Motor neuron (in vitro differentiated cells): Measurements from ENCODE around the gene WASF2. TPM values are rescaled to one million over a fixed set of nuclear protein-coding genes. Genes with fewer than 3 reads are reported as not detected.
A peak's percentile ranks its signal among the peaks of the same experiment; 100 is the strongest.

Experiments used
- ATAC-seq, 8 experiments: fragments of 200-7000 bp; cut with Tn5 transposase; replicated peaks in 6 of 8; 2 replicates each; pipeline ENCODE4 v1.8.0; 2021; ENCODE audit warnings: mild to moderate bottlenecking in 8 of 8, moderate library complexity in 8 of 8
- H3K27ac ChIP-seq, 2 donors: fragments of 250-450 bp; sonication (Bioruptor Pico); 2 replicates each; pipeline ENCODE4 v1.9.0; 2021; ENCODE audit warnings: antibody characterized with exemption in 2 of 2, mild to moderate bottlenecking in 2 of 2, moderate library complexity in 1 of 2
- H3K4me1 ChIP-seq, 2 donors: fragments of 250-450 bp; sonication (Bioruptor Pico); replicated peaks in 1 of 2; 2 replicates each; pipeline ENCODE4 v1.6.1; 2021; ENCODE audit warnings: antibody characterized with exemption in 2 of 2, mild to moderate bottlenecking in 2 of 2, moderate library complexity in 1 of 2
- H3K4me3 ChIP-seq, 5 donors: fragments of 250-450 bp; sonication (Bioruptor Pico); 2 replicates each; pipeline ENCODE4 v1.9.0; 2021; ENCODE audit warnings: antibody characterized with exemption in 5 of 5, mild to moderate bottlenecking in 5 of 5, moderate library complexity in 4 of 5
- WGBS, 10 experiments: fragments of 450-650 bp; shearing (Covaris generic); methylation state at CpG; one replicate each; pipeline ENCODE4 v1.0.0; 2022; 5-methylcytosine and 5-hydroxymethylcytosine counted together
- in situ Hi-C, 9 experiments: fragments of 400-800 bp; cut with MboI; loops; one replicate each; pipeline ENCODE4 v1.15.0; 2021; ENCODE audit warnings: low sequenced_read_pairs in 9 of 9, low pct_unique_long_range_greater_than_20kb in 2 of 9; ENCODE audit not compliant: unreplicated experiment in 9 of 9
- total RNA-seq, 8 experiments: library from RNA; unstranded; fragments of 300-600 nt; gene quantifications; 2 replicates each; pipeline versions ENCODE4 v1.2.3 to v1.2.4, GENCODE V29; 2022

The WASF2 gene
- total RNA-seq, 8 experiments from 2014 or later = 11.8 to 38.3 (median 22.4) TPM

GRCh38 chr1:27380766-27381733 is 108.9 kb downstream of the WASF2 start:
- WGBS, 10 experiments = 49 to 79% (median 65%) methylated on average over 2 to 8 of the region's 12 CpGs; no CpG with 5 or more reads in 4 of the 10 experiments
- in situ Hi-C loops = loop anchor here in 4 of 9 experiments (10.0 to 25.0 kb wide), 3 partner anchors 56 to 269 kb away; partner anchors contain the start of genes AHDC1 (in 2 of the 4) and TMEM222 (in 1 of the 4)
- ATAC-seq = peak in 1 of 8 experiments; percentile 12

GRCh38 chr1:27380224-27380623 is 109.7 kb downstream of the WASF2 start:
- Histone ChIP-seq H3K4me3 (no peak overlapping the region), H3K27ac (no peak overlapping the region), H3K4me1 (peaks cover 4 to 6% of the 10 kb centered on the region in 2 donors)
- WGBS, 10 experiments = 20% methylated on average over 1 of the region's 4 CpGs; no CpG with 5 or more reads in 9 of the 10 experiments
- in situ Hi-C loops = loop anchor here in 4 of 9 experiments (10.0 to 25.0 kb wide), 3 partner anchors 55 to 268 kb away; partner anchors contain the start of genes AHDC1 (in 2 of the 4) and TMEM222 (in 1 of the 4)
- ATAC-seq = peak in 7 of 8 experiments; percentile 6 to 78 (median 37)

More at GRCh38 chr1:27380766-27381733, 108.9 kb downstream of the WASF2 start:
- peaks cover 4 to 6% of the 10 kb centered on the region in 2 donors for H3K4me1 ChIP-seq
- H3K27ac ChIP-seq = no peak overlapping the region
- H3K4me3 ChIP-seq = no peak overlapping the region

- WGBS, 10 experiments = 58 to 90% (median 69%) methylated on average over 2 to 8 of the region's 11 CpGs; no CpG with 5 or more reads in 4 of the 10 experiments
- ATAC-seq = peak; percentile 13 to 90 (median 42)
- in situ Hi-C loops = loop anchor here in 4 of 9 experiments (10.0 to 25.0 kb wide), 3 partner anchors 55 to 267 kb away; partner anchors contain the start of genes AHDC1 (in 2 of the 4) and TMEM222 (in 1 of the 4)
- Histone ChIP-seq H3K4me1 (peaks cover 4 to 6% of the 10 kb centered on the region in 2 donors), H3K27ac (no peak overlapping the region), H3K4me3 (no peak overlapping the region)
Observed at GRCh38 chr1:27379564-27380122, 110.3 kb downstream of the WASF2 start.

GRCh38 chr1:27377760-27378495 is 112.0 kb downstream of the WASF2 start:
- Histone ChIP-seq H3K4me1 (peaks cover under 1 to 2% of the 10 kb centered on the region in 2 donors), H3K27ac (no peak overlapping the region), H3K4me3 (no peak overlapping the region)
- no peak for ATAC-seq
- WGBS, 10 experiments = 82 to 95% (median 89%) methylated on average over 4 to 11 of the region's 12 CpGs; no CpG with 5 or more reads in 2 of the 10 experiments
- in situ Hi-C loops = loop anchor here in 3 of 9 experiments (25.0 kb wide), 2 partner anchors 234 to 266 kb away; partner anchors contain the start of gene AHDC1 (in 2 of the 3)

- in situ Hi-C loops = loop anchor here in 3 of 9 experiments (25.0 kb wide), 2 partner anchors 238 to 262 kb away; partner anchors contain the start of gene AHDC1 (in 2 of the 3)
- no peak within 1 kb of the TSS for H3K4me3 ChIP-seq
- ATAC-seq = peak in 4 of 8 experiments; percentile 15 to 95 (median 65)
- H3K4me1 ChIP-seq = no peaks in the 10 kb centered on the region
- no peak within 1 kb of the TSS for H3K27ac ChIP-seq
- 25 to 90% (median 72%) methylated on average over 1 to 3 of the region's 4 CpGs for WGBS, 10 experiments
Observed at GRCh38 chr1:27374362-27375086, 115.4 kb downstream of the WASF2 start, which contains the start of gene FCN3. TSS of gene FCN3 (minus strand) at chr1:27374824. CDS start at chr1:27374818, 6 bp downstream.

- ATAC-seq = peak in 2 of 8 experiments; percentile 22 to 48
- Histone ChIP-seq H3K27ac (no peak overlapping the region), H3K4me1 (no peaks in the 10 kb centered on the region), H3K4me3 (no peak overlapping the region)
- in situ Hi-C loops = no loop called here
- 60 to 100% (median 83%) methylated on average over 1 to 9 of the region's 11 CpGs; no CpG with 5 or more reads in 1 of the 10 experiments for WGBS, 10 experiments
Observed at GRCh38 chr1:27372808-27373690, 116.9 kb downstream of the WASF2 start.

- WGBS, 10 experiments = 75 to 91% (median 84%) methylated on average over 1 to 16 of the region's 19 CpGs
- H3K4me1 ChIP-seq = peaks cover 0 to 3% of the 10 kb centered on the region in 2 donors
- in situ Hi-C loops = no loop called here
- no peak overlapping the region for H3K4me3 ChIP-seq
- ATAC-seq = peak in 1 of 8 experiments; percentile 64
- H3K27ac ChIP-seq = no peak overlapping the region
Observed at GRCh38 chr1:27372022-27372807, 117.8 kb downstream of the WASF2 start.

- in situ Hi-C loops = no loop called here
- H3K4me1 ChIP-seq = peaks cover 7 to 15% of the 10 kb centered on the region in 2 donors
- H3K4me3 ChIP-seq = no peak overlapping the region
- no peak overlapping the region for H3K27ac ChIP-seq
- ATAC-seq = no peak
- WGBS, 10 experiments = 73 to 90% (median 87%) methylated on average over 2 to 12 of the region's 13 CpGs; no CpG with 5 or more reads in 4 of the 10 experiments
Observed at GRCh38 chr1:27368869-27369582, 120.9 kb downstream of the WASF2 start.

GRCh38 chr1:27367160-27367650 is 122.8 kb downstream of the WASF2 start:
- H3K4me1 ChIP-seq = peaks cover 7 to 15% of the 10 kb centered on the region in 2 donors
- WGBS, 10 experiments = 20 to 62% (median 36%) methylated on average over 2 to 7 of the region's 8 CpGs; no CpG with 5 or more reads in 4 of the 10 experiments
- in situ Hi-C loops = no loop called here
- no peak for ATAC-seq
- peak overlapping the region in 4 of 5 donors; percentile 39 to 56 (median 46) for H3K4me3 ChIP-seq
- H3K27ac ChIP-seq = no peak overlapping the region
